NCI-H748 treated with DMSO at 0.1 percent for 48 hours (cell line): ENCODE measurements around the gene SPATA22.
"Not testable (repeated sequence)": the region's sequence is repeated elsewhere in the genome, so short reads cannot be mapped to it uniquely, and the experiment has no call there.

Source experiments
- DNase-seq: peaks from one replicate; lab custom pipeline; 2025; lab: John Stamatoyannopoulos, UW

Gene SPATA22, protein sequence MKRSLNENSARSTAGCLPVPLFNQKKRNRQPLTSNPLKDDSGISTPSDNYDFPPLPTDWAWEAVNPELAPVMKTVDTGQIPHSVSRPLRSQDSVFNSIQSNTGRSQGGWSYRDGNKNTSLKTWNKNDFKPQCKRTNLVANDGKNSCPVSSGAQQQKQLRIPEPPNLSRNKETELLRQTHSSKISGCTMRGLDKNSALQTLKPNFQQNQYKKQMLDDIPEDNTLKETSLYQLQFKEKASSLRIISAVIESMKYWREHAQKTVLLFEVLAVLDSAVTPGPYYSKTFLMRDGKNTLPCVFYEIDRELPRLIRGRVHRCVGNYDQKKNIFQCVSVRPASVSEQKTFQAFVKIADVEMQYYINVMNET

DNA sequence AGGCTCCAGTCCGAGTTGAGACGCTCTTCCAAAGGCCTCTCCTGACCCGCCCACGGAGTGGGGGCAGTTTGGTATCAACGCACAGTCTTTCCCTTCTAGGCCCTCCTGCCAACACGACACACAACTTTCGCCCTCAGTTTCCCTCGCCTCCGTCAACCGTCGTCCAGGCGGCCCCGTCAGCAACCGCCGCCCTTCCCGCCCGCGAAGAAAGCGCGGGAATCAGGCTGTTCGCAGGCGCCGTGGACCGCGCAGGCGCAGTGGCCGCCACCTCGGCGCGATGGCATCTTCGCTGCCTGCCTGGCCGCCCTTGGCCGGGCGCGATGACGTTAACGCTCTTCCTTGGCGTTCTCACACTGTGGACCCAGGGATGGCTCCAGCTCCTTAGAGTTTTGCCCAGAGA, at the start of gene SPATA22:
Gene SPATA22, minus strand, starts transcription at position 221 of the 400 bp plus-strand sequence. CDS start 2,494 bp downstream, outside the sequence.
- DNase-seq: no peak

DNA sequence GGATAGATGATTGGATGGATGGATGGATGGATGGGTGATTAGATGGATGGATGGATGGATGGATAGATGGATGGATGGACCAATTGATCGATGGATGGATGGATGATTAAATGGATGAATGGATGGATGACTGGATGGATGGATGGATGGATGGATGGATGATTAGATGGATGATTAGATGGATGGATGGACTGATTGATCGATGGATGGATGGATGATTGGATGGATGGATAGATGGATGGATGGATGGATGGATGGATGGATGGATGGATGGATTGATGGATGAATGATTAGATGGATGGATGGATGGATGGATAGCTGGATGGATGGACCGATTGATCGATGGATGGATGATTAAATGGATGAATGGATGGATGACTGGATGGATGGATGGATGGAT, 47.9 kb upstream of the SPATA22 start:
- DNase-seq: not testable (repeated sequence)

DNA sequence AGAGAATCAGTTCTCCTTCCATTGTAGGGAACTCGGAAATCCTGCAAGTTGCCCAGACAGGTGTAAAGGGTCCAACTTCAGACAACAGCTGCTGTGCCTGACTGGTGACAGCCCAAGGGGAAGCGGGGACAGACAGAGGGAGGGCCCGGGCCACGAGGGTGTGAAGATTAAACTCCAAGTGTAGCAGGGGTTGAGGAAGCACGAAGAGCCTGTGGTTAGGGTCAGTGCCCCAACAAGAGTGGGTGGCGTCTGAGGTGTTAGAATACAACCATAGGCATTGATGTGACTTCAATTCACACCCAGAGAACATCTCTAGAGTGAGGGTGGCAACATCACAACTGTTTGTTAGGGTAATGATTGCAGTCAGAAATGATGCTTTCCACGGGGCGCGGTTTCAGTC, 43.3 kb upstream of the SPATA22 start:
- DNase-seq: no peak

DNA sequence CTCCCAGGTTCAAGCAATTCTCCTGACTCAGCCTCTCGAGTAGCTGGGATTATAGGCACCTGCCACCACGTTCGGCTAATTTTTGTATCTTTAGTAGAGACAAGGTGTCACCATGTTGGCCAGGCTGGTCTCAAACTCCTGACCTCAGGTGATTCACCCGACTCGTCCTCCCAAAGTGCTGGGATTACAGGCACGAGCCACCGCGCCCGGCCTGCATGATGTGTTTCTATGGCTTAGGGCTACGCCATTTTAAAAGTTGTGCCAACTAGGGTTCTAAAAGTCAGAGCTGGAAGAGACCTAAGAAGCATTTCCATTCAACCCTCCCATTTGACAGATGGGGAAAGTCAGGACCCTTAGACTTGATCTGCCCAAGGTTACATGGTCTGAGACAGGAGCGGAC, 42.5 kb upstream of the SPATA22 start:
- DNase-seq: not testable (repeated sequence)

DNA sequence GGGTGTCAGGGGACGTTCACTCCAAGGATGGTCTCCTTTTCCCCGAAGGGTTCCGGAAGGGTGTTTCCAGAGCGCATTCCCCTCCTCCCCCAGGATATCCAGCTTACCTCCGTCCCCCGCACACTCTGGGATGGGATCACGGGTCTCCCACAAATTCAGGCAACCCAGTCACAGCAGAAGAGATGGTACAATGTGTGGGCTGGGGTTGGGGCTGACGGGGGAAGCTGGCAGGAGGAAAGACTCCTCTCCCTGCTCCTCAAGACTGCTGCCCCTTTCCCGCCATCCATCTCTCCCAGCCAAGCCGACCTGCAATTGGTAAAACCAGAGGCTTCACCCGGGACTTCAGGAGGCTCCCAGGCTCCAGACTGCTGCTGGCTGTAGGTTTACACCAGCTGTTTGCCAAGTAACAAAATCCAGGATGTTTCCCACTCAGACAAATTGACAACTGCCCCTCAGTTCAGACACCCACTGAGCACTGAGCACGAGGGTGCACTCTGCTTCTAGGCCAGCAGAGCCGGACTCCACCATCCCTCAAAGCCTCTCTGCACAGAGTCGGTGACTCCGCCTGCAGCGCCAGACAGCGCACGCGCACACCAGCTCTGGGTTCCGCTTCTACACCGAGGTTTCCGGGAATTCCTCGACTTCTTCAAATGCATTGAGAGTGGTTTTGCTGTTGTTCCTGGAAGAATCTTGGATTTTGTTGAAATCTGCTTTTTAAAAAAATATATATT, 41.9 kb upstream of the SPATA22 start:
- no peak for DNase-seq

DNA sequence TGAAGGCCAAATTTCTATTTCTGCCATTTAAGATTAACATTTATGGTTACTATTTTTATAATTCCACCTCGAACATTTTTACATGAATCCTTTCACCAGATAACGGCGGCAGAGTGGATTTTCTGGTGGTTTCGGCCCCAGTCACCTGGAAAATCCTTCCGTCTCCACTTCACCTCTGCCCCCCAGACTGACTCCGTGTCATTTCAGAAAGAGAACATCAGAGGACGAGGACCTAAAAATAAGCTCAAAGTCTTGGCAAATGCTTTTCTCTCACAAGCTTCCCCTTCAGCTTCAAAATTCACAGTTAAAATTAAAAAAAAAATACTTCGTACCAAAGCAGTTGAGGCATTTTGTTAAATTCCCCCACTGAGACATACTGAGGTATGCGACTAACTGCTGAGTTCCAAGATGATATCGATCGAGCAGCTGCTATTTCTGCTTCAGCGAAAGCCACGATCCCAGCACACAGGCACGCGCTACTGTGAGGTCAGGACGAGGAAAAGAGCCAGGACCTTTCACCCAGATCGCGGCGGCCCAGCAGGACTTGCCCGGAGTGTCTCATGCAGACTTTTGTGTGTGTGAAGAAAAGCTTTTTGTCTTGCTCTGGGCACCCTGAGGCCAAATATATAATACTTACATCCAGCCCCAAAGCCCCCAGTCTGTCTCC, 41.0 kb upstream of the SPATA22 start:
- no peak for DNase-seq

DNA sequence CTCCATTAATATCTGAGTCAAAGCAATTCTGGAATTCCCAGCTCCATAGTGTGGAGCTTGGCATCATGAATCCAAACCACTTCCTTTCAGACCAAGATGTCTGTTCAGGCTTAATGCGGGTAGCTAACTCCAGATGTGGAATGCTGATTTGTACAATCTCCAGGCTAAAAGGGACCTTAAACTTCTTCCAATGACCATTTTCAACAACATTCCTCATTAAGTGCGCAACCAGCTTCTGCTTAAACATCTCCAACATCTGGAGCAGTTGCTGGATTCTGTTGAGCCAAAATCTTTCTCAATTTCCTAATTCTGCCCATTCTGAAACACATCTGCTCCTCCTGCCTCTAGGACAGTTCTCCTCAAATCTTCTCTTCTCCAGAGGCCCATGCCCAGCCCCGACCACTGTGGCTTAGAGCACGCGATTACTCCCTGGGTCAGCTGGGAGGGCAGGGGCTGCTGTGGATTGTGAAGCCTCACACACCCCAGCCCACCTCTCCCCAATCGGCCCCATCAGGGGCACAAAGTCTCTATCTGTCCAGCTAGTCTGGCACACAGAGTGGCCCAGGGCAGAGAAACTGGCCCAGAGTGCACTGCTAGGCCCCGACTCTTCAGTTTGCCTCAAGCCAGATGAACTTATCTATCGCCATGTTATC, 40.4 kb upstream of the SPATA22 start:
- no peak for DNase-seq

DNA sequence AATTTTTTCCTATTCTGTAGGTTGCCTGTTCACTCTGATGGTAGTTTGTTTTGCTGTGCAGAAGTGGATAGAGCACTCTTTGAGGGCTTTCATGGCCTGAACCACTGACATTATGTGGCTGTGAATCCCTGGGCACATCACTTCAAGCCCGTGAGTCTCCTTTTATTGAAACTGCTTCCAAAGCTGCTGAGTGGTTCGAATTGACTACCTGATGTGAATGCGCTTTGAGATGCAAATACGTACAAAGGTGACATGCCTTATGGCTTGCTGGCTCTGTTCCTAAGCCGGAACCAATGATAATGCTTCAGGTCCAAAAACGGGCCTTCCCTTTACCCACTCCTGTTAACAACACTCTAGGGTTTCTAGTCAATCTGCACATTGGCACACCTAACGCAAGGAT, 38.5 kb upstream of the SPATA22 start:
- DNase-seq: no peak

DNA sequence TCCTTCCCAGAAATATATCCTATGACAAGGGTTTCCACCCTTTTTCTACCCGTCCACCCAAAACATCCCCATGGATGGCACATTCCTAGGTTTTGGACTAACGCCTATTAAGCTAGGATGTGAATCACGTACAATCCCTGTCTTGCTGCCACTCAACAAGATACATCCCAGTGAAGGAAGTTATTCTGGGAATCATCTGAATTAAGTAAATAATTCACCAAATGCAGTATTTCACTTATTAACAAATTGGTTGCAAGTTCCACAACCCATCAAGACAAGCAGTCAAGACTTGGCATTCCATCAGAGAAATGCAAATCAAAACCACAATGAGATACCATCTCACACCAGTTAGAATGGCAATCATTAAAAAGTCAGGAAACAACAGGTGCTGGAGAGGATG, 36.2 kb upstream of the SPATA22 start:
- no peak for DNase-seq

DNA sequence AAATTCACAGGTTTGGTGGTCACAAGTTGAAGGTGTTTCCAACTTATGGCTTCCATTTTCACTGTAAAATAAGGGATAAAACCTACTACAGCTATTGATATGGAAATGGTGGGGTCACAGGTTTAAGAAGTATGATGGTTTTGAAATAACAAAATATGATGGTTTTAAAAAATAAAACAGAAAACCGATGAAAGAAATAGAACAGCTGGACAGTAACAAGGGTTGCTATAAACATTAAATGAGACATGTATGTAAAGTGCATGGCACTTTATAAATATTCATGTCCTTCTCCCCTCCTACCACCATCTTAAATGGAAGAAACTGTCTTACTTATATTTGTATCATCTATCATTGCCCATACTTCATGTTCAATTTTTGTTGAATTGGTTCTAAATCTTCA, 35.5 kb upstream of the SPATA22 start:
- no peak for DNase-seq

DNA sequence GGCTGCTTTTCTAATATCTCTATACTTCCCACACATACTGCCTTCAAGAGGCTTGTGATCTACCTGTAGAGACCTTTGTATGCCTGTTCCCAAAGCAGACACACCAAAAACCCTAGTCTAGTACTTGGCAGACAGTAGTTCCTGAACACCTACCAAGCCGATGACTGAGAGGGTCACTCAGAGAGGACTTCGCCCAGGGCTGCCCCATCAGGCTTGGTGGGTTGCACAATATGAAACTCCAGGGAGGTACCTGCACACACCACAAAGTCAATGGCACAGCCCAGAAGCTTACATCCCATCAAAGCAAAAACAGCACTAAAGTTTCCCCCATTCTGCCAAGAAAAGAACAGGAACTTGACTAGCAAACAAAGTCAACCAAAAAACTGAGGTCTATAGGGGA, 34.4 kb upstream of the SPATA22 start:
- no peak for DNase-seq

DNA sequence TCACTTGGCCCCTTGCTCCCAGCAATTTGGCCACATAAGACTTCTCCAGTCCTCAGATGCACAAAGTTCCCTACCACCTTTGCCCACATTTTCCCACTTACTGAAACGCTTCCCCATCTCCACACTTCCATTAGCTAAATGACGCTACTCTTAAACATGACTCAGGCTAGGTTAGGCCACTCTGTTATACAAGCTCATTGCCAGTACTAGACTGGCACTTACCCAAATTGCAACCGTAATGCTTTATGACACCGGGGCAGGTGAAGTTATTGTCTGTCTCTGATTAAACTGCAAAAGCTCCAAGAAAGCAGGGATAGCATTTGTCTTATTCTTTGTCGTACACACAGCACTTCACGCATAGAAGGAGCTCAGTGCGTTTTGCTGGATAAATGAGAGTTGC, 33.4 kb upstream of the SPATA22 start:
- DNase-seq: no peak

DNA sequence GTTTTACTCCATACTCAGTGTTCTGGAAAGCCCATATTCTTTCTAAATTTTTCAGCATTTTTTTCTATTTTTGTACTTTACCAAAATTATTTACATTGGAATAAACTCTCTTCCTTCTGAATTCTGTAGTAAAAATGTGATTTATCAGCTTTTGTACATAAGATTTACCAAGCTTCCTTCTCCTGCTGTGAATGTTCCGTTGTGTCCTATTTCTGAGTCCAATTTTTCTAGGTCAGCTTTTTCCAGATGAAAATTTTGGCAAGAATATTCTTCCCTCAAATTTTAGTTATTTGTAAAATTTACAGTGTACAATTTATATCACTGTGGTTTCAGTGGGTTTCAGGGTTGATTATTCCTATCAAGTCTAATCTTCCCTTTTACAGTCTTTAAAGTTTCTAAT, 31.7 kb upstream of the SPATA22 start:
- no peak for DNase-seq

DNA sequence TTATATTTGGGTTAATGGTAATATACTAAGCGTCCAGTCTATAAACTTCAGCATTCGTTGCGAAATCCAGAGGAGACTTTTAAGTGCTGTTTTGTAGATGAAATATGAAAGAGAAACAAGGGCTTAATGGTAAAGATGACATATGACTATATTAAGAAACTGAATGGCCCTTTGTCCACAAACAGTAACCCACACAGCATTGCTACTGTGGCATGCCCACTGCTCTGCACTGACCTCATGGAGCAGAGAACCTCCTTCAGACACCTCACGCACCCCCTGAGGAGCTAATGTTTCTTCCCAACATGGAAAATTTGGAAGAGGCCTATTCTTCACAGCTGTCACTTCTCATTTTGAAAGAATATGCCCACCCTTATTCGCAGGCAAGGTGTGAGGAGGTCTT, 30.8 kb upstream of the SPATA22 start:
- DNase-seq: no peak

DNA sequence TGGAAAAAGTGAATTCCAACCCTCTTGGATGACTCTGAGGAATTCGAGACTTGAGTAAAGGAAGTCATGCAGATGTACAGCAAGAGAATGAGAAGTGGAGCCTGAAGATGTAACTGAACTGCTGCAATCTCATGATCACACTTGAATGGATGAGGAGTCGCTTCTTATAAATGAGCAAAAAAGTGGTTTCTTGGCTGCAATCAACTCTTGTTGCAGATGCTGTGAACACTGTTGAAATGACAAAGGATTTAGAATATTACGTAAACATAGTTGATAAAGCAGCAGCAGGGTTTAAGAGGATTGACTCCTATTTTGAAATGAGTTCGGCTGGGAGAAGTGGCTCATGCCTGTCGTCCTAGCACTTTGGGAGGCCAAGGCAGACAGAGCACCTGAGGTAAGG, 29.7 kb upstream of the SPATA22 start:
- no peak for DNase-seq

DNA sequence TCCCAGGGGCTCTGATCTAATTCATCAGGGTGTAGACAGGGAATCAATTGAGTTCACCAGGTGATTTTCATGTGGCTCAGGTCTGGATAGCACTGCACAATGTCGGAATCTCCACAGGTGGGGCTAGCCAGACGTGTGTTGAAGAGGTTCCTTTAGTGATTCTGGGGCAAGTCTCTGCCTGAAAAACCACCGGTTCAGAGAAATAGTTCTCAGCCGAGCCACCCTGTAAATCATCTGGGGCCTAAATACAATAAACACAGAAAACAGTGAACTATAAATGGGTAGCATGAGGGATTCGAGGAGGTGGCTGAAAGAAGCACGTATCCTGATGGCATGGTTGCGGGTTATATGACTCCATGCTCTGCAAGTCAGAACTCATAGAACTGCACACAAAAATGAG, 25.5 kb upstream of the SPATA22 start:
- no peak for DNase-seq

DNA sequence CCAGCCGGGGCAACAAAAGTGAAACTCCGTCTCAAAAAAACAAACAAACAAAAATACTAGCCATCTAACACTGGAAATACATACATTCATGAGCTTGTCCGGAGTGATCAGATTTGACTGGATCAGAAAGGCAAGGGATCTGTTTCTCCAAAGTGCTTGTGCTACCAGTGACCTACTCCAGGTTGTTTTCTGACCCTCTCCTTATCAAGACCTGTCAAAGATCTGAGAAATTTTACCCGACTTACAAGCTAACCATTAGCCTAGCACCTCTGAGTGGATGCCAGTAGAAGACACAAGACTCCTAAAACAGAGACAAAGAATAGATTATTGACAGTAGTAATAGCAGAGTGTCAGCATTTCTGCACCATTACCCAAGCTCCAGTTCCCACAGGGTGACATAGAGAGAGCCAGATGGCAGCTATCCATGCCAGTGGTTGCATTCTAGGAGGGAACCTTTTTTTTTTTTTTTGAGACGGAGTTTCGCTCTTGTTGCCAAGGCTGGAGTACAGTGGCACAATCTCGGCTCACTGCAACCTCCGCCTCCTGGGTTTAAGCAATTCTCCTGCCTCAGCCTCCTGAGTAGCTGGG, 14.0 kb upstream of the SPATA22 start:
- no peak for DNase-seq

DNA sequence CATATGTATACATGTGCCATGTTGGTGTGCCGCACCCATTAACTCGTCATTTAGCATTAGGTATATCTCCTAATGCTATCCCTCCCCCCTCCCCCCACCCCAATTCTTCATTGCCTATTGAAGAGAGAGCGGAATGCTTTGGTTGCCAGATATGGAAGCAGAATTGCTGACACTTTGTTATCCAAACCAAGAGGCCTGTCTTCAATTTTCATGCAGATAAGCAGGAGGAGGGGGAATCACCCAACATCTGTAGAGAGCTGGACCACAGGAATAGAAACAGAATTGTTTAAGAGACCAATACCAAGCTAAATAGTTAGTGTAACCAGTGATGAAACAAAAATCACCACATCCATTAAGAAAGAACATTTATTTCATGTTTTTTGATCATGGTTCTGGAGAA, 11.2 kb upstream of the SPATA22 start:
- no peak for DNase-seq

DNA sequence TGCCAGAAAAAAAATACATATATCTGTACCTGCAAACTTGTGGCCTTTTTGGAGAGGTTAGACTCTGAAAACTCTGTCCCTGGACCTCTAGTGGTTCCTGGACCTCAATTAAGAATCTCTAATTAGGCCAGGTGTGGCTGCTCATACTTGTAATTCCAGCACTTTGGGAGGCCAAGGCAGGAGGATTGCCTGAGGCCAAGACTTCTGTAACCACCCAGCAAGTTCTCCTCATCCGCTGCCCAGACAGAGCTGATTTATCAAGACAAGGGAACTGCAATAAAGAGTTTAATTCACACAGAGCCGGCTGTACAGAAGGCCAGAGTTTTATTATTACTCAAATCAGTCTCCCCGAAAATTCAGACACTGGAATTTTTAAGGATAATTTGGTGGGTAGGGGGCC, 8.4 kb upstream of the SPATA22 start:
- no peak for DNase-seq

DNA sequence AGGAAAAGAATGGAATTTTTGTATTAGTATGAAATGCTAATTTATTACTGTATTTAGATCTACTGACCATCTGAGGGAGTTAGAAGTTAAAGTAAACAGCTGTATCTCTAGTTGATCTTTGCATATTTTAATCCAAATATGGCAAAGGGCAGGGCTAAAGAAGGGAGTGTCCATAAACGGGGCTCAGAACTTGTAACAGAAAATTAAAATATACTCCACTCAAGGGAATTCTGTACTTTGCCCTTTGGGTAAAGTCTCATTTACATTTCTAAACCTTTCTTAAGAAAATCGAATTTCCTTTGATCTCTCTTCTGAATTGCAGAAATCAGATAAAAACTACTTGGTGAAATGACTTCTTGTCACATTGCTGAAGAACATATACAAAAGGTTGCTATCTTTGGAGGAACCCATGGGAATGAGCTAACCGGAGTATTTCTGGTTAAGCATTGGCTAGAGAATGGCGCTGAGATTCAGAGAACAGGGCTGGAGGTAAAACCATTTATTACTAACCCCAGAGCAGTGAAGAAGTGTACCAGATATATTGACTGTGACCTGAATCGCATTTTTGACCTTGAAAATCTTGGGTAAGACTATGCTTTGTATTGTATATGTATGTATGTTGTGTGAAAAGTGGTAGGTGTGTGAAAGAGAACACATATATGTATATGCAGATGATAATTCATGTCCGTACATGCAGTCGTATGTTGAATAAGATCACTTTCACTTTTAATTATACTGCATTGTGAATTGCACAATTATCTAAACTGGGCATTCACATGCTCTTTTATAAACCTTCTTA, 4.4 kb upstream of the SPATA22 start, which contains the start of gene ASPA:
Gene ASPA, plus strand, starts transcription at position 186 of the 799 bp plus-strand sequence. Its CDS starts 163 bp downstream, at position 349.
- DNase-seq: no peak

DNA sequence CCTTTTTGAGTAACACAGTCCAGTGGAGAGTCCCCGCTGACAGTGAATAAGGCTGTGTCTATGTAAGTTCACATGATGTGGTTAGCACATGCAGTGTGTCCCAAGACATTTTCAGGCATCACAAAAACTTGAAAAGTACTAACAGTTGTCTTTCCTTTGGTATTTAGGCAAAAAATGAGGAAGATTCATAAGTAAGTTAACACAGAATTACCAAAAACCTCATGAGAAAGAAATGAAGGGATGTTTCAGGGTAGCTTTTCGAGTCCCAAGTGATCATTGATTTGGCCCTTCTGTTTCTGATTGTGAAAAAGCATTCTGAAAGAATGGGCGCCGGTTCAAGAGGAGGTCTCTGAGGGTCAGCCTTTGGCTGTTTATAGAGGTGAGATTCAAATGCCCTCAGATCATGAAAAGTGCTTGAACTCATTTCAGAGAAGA, 3.6 kb upstream of the SPATA22 start:
- DNase-seq: no peak
